ENCODE results near the gene SYTL1.

Gene SYTL1

DNA sequence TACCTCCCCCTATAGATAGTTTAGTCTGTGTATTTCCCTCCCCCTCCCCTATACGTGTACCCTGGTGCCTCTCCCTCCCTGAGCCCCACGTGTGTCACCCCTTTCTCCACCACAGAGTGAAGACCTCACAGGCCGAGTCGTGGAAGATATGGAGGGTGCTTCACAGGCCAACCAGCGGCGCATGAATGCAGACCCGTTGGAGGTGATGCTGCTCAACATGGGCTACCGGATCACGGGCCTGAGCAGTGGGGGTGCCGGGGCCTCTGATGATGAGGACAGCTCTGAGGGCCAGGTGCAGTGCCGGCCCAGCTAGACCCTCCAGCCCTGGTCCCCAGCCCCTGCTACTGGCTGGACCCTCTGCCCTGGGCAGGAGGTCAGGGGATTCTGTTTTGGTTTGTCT lies 35.8 kb upstream of the SYTL1 start:
- DNase-seq (ENCODE audit: low spot score), result no peak
- in situ Hi-C loops (cut with MboI; ENCODE audit: low sequenced_read_pairs, unreplicated experiment), result no loop called here
- TF ChIP-seq, protein P1, sequence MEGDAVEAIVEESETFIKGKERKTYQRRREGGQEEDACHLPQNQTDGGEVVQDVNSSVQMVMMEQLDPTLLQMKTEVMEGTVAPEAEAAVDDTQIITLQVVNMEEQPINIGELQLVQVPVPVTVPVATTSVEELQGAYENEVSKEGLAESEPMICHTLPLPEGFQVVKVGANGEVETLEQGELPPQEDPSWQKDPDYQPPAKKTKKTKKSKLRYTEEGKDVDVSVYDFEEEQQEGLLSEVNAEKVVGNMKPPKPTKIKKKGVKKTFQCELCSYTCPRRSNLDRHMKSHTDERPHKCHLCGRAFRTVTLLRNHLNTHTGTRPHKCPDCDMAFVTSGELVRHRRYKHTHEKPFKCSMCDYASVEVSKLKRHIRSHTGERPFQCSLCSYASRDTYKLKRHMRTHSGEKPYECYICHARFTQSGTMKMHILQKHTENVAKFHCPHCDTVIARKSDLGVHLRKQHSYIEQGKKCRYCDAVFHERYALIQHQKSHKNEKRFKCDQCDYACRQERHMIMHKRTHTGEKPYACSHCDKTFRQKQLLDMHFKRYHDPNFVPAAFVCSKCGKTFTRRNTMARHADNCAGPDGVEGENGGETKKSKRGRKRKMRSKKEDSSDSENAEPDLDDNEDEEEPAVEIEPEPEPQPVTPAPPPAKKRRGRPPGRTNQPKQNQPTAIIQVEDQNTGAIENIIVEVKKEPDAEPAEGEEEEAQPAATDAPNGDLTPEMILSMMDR (IDR thresholded peaks at IDR 0.05; ENCODE audit: borderline replicate concordance, control extremely low read depth, extremely low read depth, insufficient read depth, missing control alignments), result no peak

DNA sequence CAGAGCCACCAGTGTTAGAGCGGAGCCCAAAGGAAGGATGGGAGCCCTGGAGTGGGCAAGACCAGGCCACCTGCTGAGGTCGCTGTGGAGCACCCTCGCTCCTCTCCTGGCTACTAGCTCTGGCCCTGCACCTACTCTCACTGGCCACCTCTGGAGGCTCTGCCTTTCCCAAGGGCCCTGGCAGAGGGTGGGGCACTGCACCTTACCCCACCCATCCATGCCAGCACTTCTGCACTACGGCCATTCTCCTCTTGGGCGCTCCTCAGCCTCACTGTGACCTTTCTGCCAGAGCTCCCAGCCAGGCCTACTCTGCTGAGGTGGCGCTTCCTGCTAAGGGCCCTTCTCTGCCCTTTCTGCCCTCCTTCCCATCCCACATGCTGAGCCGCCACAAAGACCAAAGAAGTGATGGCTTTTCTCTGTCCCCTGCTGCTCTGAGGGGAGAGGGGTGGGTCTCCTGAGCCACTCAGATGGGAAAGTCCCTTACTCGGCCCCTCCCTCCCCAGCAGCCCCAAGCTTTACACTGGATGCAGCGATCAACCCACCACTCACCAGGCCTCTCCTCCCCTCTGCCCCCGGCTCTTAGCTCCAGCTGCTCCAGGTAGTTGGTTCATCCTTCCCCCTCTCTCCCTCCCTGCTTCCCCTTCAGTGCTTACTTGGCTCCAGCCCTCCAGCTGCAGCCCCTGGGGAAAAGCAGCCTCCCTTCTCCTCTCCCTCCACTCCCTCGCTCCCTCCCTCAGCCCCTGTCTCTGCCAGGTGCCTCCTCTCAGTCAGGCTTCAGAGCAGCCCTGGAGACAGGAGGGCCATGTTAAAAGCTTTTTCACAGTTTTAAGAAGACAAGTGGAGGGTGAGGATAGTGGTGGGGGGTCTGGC lies 34.7 kb upstream of the SYTL1 start:
- in situ Hi-C loops (cut with MboI; ENCODE audit: low sequenced_read_pairs, unreplicated experiment), result no loop called here
- no peak for DNase-seq (ENCODE audit: low spot score)
- TF ChIP-seq, protein P1 (IDR thresholded peaks at IDR 0.05; ENCODE audit: borderline replicate concordance, control extremely low read depth, extremely low read depth, insufficient read depth, missing control alignments), result no peak

DNA sequence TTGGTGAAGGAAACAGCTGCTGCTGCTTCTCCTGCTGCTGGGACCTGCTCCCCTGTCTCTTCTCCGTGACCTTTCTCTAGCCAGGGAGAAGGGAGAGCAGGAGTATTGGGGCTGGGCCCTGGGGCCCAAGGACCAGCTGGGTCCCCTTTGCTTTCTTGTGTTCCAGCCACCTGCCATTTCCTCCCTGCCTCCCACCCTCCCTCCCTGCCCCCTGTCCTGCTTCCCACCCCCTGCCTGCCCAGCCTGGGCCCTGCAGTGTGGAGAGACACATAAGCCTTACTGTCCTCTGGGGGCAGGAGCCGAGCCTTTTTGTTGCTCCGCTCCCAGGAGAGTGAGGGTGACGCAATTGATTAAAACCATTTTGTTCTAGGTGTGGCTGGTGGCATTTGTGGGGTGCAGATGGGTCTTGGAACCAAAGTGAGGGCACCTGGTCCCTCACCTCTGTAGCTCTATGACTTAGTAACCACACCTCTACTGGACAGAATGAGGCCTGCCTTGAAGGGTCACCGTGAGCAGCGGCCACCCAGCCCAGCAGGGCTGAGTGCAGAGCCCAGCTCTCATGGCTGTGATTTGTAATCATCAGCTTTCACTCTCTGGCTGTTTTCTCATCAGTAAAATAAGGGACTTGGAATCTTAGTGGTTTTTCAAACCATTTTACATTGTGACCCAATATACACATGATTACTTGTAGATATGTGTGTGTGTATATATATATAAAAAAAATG lies 33.8 kb upstream of the SYTL1 start:
- no peak for DNase-seq (ENCODE audit: low spot score)
- TF ChIP-seq, protein P1 (IDR thresholded peaks at IDR 0.05; ENCODE audit: borderline replicate concordance, control extremely low read depth, extremely low read depth, insufficient read depth, missing control alignments), result no peak
- in situ Hi-C loops (cut with MboI; ENCODE audit: low sequenced_read_pairs, unreplicated experiment), result no loop called here

DNA sequence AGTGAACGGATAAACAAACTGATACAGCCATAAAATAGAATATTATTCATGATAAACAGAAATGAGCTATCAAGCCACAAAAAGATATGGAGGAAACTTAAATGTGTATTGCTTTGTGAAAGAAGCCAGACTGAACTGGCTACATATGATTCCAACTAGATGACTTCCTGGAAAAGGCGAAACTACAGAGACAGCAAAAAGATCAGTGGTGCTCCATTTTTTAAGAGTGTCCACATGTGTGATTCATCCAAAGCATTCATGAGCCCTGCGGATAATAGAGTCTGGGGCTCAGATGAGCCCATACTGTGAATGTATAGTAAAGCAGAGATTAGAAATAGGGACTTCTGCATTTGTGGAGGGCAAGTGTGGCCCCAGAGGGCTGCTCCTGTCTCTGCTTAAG lies 27.7 kb upstream of the SYTL1 start:
- DNase-seq (ENCODE audit: low spot score), result no peak
- TF ChIP-seq, protein P1 (IDR thresholded peaks at IDR 0.05; ENCODE audit: borderline replicate concordance, control extremely low read depth, extremely low read depth, insufficient read depth, missing control alignments), result no peak
- in situ Hi-C loops (cut with MboI; ENCODE audit: low sequenced_read_pairs, unreplicated experiment), result no loop called here

DNA sequence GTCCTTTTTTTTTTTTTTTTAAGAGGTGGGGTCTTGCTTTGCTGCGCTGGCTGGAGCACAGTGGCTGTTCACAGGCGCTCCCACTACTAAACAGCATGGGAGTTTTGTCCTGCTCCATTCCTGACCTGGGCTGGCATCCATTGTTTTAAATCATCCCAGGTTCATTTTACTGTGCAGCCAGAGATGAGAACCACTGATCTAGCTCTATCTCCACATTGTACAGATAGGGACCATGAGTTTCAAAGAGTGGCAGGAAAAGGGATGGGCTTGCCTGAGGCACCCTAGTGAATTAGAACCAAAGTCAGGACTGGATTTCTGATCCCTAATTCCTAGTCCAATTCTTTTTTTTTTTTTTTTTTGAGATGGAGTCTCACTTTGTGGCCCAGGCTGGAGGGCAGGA lies 27.1 kb upstream of the SYTL1 start:
- in situ Hi-C loops (cut with MboI; ENCODE audit: low sequenced_read_pairs, unreplicated experiment), result no loop called here
- TF ChIP-seq, protein P1 (IDR thresholded peaks at IDR 0.05; ENCODE audit: borderline replicate concordance, control extremely low read depth, extremely low read depth, insufficient read depth, missing control alignments), result no peak
- DNase-seq (ENCODE audit: low spot score), result no peak

DNA sequence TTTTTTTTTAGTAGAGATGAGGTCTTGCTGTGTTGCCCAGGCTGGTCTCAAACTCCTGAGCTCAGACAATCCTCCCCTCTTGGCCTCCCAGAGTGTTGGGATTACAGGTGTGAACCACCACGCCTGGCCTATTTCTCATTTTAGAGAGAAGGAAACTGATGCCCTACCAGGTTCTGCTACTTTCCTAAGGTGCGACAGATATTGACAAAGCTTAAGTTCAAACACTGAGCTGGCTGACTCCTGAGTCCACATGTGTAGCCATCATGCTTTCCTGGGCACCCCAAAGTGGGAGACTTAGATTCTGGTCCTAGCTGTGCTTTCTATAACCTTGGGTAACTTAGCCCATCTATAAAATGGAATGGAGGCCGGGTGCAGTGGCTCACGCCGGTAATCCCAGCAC lies 25.0 kb upstream of the SYTL1 start:
- no peak for DNase-seq (ENCODE audit: low spot score)
- TF ChIP-seq, protein P1 (IDR thresholded peaks at IDR 0.05; ENCODE audit: borderline replicate concordance, control extremely low read depth, extremely low read depth, insufficient read depth, missing control alignments), result no peak
- in situ Hi-C loops (cut with MboI; ENCODE audit: low sequenced_read_pairs, unreplicated experiment), result no loop called here

Measured in GM13976 (cell line).